Sigmoid colon (tissue), 4 donors: ENCODE data around the gene LRFN2.

ENCODE experiments used
- POLR2AphosphoS5 ChIP-seq, 4 donors: sonication (generic); formaldehyde crosslinking; IDR thresholded peaks; one replicate each; pipeline ENCODE4 v1.6.1; 2017; ENCODE audit warnings: antibody characterized with exemption in 4 of 4
- TF ChIP-seq, protein P1 (sequence below), 4 experiments: fragments of 450-650 bp in 3 of 4; fragments of 200-600 bp in 1 of 4; IDR thresholded peaks; one replicate each; pipeline ENCODE4 v1.5.1; 2016 to 2019; ENCODE audit warnings: antibody characterized with exemption in 4 of 4, mild to moderate bottlenecking in 3 of 4, moderate library complexity in 2 of 4

DNA sequence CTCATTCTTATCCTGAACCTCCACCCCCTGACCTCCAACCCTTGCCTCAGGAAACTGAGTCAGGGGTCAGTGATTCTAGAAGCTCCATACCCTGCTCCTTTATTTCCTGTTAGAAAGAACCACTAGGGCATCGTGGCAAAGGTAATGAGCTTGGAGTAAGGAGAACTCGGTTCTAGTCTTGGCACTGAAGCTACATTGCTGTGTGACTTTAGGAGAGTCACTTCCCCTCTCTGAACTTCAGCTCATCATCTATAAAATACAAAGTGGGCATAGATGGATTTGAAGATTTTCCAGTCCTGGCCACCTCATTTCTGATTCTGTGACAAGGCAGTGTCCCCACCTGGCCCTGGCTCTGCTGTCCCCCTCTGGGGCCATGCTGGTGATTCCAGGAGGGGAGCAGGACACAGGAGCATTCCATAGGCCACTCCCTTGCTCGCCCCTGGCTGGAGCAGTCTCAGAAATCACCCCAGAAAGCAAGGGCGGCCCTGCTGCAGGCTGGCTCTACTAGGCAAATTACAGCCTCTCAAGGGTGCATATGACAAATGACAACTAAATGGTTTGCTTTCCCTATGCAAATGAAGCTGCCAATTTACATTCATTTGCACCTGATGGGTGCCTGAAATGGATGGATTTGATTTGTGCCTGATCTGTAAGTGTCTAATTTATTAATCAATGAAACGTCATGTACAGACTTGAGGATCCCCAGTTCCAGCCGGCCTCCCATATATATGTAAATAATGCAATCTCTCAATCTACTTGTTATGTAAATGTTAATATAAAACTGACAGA, 62.2 kb downstream of the LRFN2 start:
- TF ChIP-seq, protein P1, sequence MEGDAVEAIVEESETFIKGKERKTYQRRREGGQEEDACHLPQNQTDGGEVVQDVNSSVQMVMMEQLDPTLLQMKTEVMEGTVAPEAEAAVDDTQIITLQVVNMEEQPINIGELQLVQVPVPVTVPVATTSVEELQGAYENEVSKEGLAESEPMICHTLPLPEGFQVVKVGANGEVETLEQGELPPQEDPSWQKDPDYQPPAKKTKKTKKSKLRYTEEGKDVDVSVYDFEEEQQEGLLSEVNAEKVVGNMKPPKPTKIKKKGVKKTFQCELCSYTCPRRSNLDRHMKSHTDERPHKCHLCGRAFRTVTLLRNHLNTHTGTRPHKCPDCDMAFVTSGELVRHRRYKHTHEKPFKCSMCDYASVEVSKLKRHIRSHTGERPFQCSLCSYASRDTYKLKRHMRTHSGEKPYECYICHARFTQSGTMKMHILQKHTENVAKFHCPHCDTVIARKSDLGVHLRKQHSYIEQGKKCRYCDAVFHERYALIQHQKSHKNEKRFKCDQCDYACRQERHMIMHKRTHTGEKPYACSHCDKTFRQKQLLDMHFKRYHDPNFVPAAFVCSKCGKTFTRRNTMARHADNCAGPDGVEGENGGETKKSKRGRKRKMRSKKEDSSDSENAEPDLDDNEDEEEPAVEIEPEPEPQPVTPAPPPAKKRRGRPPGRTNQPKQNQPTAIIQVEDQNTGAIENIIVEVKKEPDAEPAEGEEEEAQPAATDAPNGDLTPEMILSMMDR (IDR thresholded peaks at IDR 0.05): no peak
- TF ChIP-seq POLR2AphosphoS5 (IDR thresholded peaks at IDR 0.05): no peak
